Stomach (tissue), 9 donors: ENCODE data around the gene SERPINB7. TPM values are rescaled to one million over a fixed set of nuclear protein-coding genes. Genes with fewer than 3 reads are reported as not detected.
A peak's percentile ranks its signal among the peaks of the same experiment; 100 is the strongest.

ENCODE experiments used
- DNase-seq, 2 donors: peaks; one replicate each; pipeline versions ENCODE4 v3.0.0 to v3.0.0-alpha.2; 2013 to 2019
- H3K27ac ChIP-seq, 5 donors: fragments of 200-600 bp in 4 of 5; sonication (generic) in 4 of 5; one replicate each; pipeline ENCODE4 v1.5.1; 2013 to 2019; ENCODE audit warnings: mild to moderate bottlenecking in 1 of 5, moderate library complexity in 1 of 5
- H3K27me3 ChIP-seq, 3 donors: fragments of 200-600 bp; sonication (generic); one replicate each; pipeline ENCODE4 v1.5.1; 2017 to 2019; ENCODE audit warnings: mixed run types in 1 of 3
- H3K36me3 ChIP-seq, 4 donors: fragments of 200-600 bp; sonication (generic); 1 replicate in 3 of 4; 2 replicates in 1 of 4; pipeline ENCODE4 v1.5.1; 2016 to 2019
- H3K4me1 ChIP-seq, 4 donors: fragments of 200-600 bp; sonication (generic); one replicate each; pipeline ENCODE4 v1.5.1; 2016 to 2019
- H3K4me3 ChIP-seq, 4 donors: fragments of 200-600 bp; sonication (generic) in 3 of 4; one replicate each; pipeline ENCODE4 v1.5.1; 2016 to 2019; ENCODE audit warnings: mild to moderate bottlenecking in 1 of 4
- H3K9me3 ChIP-seq, 4 donors: fragments of 200-600 bp; sonication (generic); one replicate each; pipeline ENCODE4 v1.5.1; 2016 to 2019
- CTCF ChIP-seq, 7 experiments: fragments of 450-650 bp in 4 of 7; fragments of 200-600 bp in 3 of 7; sonication (generic) in 3 of 7; IDR thresholded peaks; one replicate each; pipeline ENCODE4 v1.5.1; 2016 to 2019; ENCODE audit warnings: antibody characterized with exemption in 7 of 7, control low read depth in 2 of 7, mild to moderate bottlenecking in 1 of 7
- EP300 ChIP-seq: sonication (generic); formaldehyde crosslinking; IDR thresholded peaks from one replicate; pipeline ENCODE4 v1.6.1; 2017; ENCODE audit warnings: antibody characterized with exemption
- POLR2A ChIP-seq, 4 donors: fragments of 450-650 bp; IDR thresholded peaks; one replicate each; pipeline ENCODE4 v1.6.1; 2016; ENCODE audit warnings: antibody characterized with exemption in 4 of 4, control low read depth in 2 of 4, mild to moderate bottlenecking in 1 of 4, moderate library complexity in 1 of 4
- POLR2AphosphoS5 ChIP-seq, 3 donors: sonication (generic); formaldehyde crosslinking; IDR thresholded peaks; one replicate each; pipeline ENCODE4 v1.6.1; 2016; ENCODE audit warnings: antibody characterized with exemption in 3 of 3
- WGBS, 5 donors: extraction: QIAGEN DNeasy Blood & Tissue Kit in 3 of 5; methylation state at CpG; one replicate each; pipeline versions ENCODE4 v1.1.5 to v1.1.7; 2013 to 2018; 5-methylcytosine and 5-hydroxymethylcytosine counted together
- intact Hi-C: fragments of 100-400 bp; cut with DNase I; formaldehyde crosslinking; loops from one replicate; pipeline ENCODE4 v1.15.1; 2023; ENCODE audit warnings: low total_unique reads
- polyA plus RNA-seq, 3 donors: library from polyadenylated mRNA; stranded (reverse); fragments of 200-250 nt; gene quantifications; one replicate each; pipeline ENCODE4 v1.2.3, GENCODE V29; 2013
- total RNA-seq, 5 donors: library from RNA; depleted of rRNA; stranded (reverse); fragments of >200 nt; gene quantifications; one replicate each; pipeline versions ENCODE4 v1.1.0 to v1.2.3, GENCODE V29; 2014 to 2016
- donor health status: healthy with polysubstance abuse.
- donor health status: Bipolar disorder and iron deficiency.
- donor health status: healthy.

Gene SERPINB7
- total and polyA plus RNA-seq, 8 donors, result 0.23 to 5.2 TPM; not detected in 6

GRCh38 chr18:63823516-63824219 lies 48.5 kb downstream of the SERPINB7 start:
- no peak overlapping the region for H3K4me3 ChIP-seq
- H3K36me3 ChIP-seq, result no peaks in the 10 kb centered on the region
- H3K4me1 ChIP-seq, result no peaks in the 10 kb centered on the region
- intact Hi-C loops, result loop anchor here (10.0 kb wide), 1 partner anchor 299 kb away; no protein-coding TSS in a partner anchor
- 65 to 74% (median 70%) methylated on average over 10 of the region's 10 CpGs for WGBS, 5 donors
- H3K27ac ChIP-seq, result no peak overlapping the region
- DNase-seq, result peak; percentile 19 to 38
- TF ChIP-seq CTCF (IDR thresholded peaks at IDR 0.05), result peak in 1 of 7 experiments; percentile 25
- no peak for TF ChIP-seq POLR2AphosphoS5 (IDR thresholded peaks at IDR 0.05)
- TF ChIP-seq EP300, result no peak
- TF ChIP-seq POLR2A (IDR thresholded peaks at IDR 0.05), result no peak
- peaks cover 0 to 3% (median 0%) of the 10 kb centered on the region in 3 donors for H3K27me3 ChIP-seq
- no peaks in the 10 kb centered on the region for H3K9me3 ChIP-seq

GRCh38 chr18:63824220-63824525 lies 49.0 kb downstream of the SERPINB7 start:
- no peaks in the 10 kb centered on the region for H3K4me1 ChIP-seq
- intact Hi-C loops, result loop anchor here (10.0 kb wide), 1 partner anchor 299 kb away; no protein-coding TSS in a partner anchor
- TF ChIP-seq POLR2AphosphoS5 (IDR thresholded peaks at IDR 0.05), result no peak
- TF ChIP-seq POLR2A (IDR thresholded peaks at IDR 0.05), result no peak
- peaks cover 0 to 3% (median 0%) of the 10 kb centered on the region in 3 donors for H3K27me3 ChIP-seq
- no peaks in the 10 kb centered on the region for H3K36me3 ChIP-seq
- WGBS, 5 donors, result 58 to 93% (median 86%) methylated on average over 2 of the region's 2 CpGs
- DNase-seq, result no peak
- H3K9me3 ChIP-seq, result no peaks in the 10 kb centered on the region
- H3K4me3 ChIP-seq, result no peak overlapping the region
- H3K27ac ChIP-seq, result no peak overlapping the region

GRCh38 chr18:63828120-63828519 lies 52.9 kb downstream of the SERPINB7 start:
- 65 to 71% (median 67%) methylated on average over 3 of the region's 3 CpGs for WGBS, 5 donors
- no peaks in the 10 kb centered on the region for H3K36me3 ChIP-seq
- intact Hi-C loops, result loop anchor here (10.0 kb wide), 1 partner anchor 303 kb away; no protein-coding TSS in a partner anchor
- no peak overlapping the region for H3K27ac ChIP-seq
- no peaks in the 10 kb centered on the region for H3K9me3 ChIP-seq
- no peak for DNase-seq
- peaks cover 0 to 13% (median 0%) of the 10 kb centered on the region in 3 donors for H3K27me3 ChIP-seq
- H3K4me3 ChIP-seq, result no peak overlapping the region
- TF ChIP-seq EP300, result no peak
- no peak for TF ChIP-seq CTCF (IDR thresholded peaks at IDR 0.05)
- H3K4me1 ChIP-seq, result no peaks in the 10 kb centered on the region

GRCh38 chr18:63828656-63829055 lies 53.4 kb downstream of the SERPINB7 start:
- 11 to 34% (median 19%) methylated on average over 1 of the region's 1 CpG for WGBS, 5 donors
- DNase-seq, result no peak
- no peaks in the 10 kb centered on the region for H3K9me3 ChIP-seq
- TF ChIP-seq CTCF (IDR thresholded peaks at IDR 0.05) (no peak), POLR2A (IDR thresholded peaks at IDR 0.05) (no peak), POLR2AphosphoS5 (IDR thresholded peaks at IDR 0.05) (no peak), EP300 (no peak)
- H3K36me3 ChIP-seq, result no peaks in the 10 kb centered on the region
- no peak overlapping the region for H3K27ac ChIP-seq
- no peak overlapping the region for H3K4me3 ChIP-seq
- H3K4me1 ChIP-seq, result no peaks in the 10 kb centered on the region
- H3K27me3 ChIP-seq, result peaks cover 0 to 13% (median 0%) of the 10 kb centered on the region in 3 donors
- intact Hi-C loops, result loop anchor here (10.0 kb wide), 1 partner anchor 304 kb away; no protein-coding TSS in a partner anchor

- H3K9me3 ChIP-seq, result no peaks in the 10 kb centered on the region
- intact Hi-C loops, result loop anchor here (10.0 kb wide), 1 partner anchor 305 kb away; no protein-coding TSS in a partner anchor
- DNase-seq, result no peak
These were observed 54.7 kb downstream of the SERPINB7 start for GRCh38 chr18:63829886-63830285.

More at GRCh38 chr18:63829886-63830285, 54.7 kb downstream of the SERPINB7 start:
- H3K4me3 ChIP-seq, result no peak overlapping the region
- H3K27ac ChIP-seq, result no peak overlapping the region
- no peaks in the 10 kb centered on the region for H3K36me3 ChIP-seq
- H3K27me3 ChIP-seq, result peaks cover 0 to 13% (median 0%) of the 10 kb centered on the region in 3 donors
- no peaks in the 10 kb centered on the region for H3K4me1 ChIP-seq
- TF ChIP-seq CTCF (IDR thresholded peaks at IDR 0.05), result no peak
